ENCODE measurements around the gene CMYA5. TPM values are rescaled to one million over a fixed set of nuclear protein-coding genes. Genes with fewer than 3 reads are reported as not detected.
"Not testable (repeated sequence)": the region's sequence is repeated elsewhere in the genome, so short reads cannot be mapped to it uniquely, and the experiment has no call there.

The CMYA5 gene
- total RNA-seq, 2 donors from 2014 or later: 1.6 to 5.6 TPM

GRCh38 chr5:79773612-79774011, 84.0 kb downstream of the CMYA5 start:
- Histone ChIP-seq H3K36me3 (no peaks in the 10 kb centered on the region), H3K27me3 (replicated peaks; ENCODE audit: insufficient read depth) (no peaks in the 10 kb centered on the region), H3K9me3 (no peaks in the 10 kb centered on the region), H3K4me3 (no peak overlapping the region), H3K4me1 (ENCODE audit: control insufficient read depth in 1 of 2, low read depth in 2 of 2) (no peaks in the 10 kb centered on the region), H3K27ac (no peak overlapping the region)
- ATAC-seq (ENCODE audit: insufficient number of reproducible peaks, low FRiP score, low read depth): no peak
- no peak for DNase-seq (ENCODE audit: low spot score)
- TF ChIP-seq CTCF (IDR thresholded peaks at IDR 0.05): no peak

- Histone ChIP-seq H3K4me1 (ENCODE audit: control insufficient read depth in 1 of 2, low read depth in 2 of 2) (no peaks in the 10 kb centered on the region), H3K4me3 (no peak overlapping the region), H3K27ac (no peak overlapping the region), H3K36me3 (no peaks in the 10 kb centered on the region), H3K27me3 (replicated peaks; ENCODE audit: insufficient read depth) (no peaks in the 10 kb centered on the region), H3K9me3 (no peaks in the 10 kb centered on the region)
- ATAC-seq (ENCODE audit: insufficient number of reproducible peaks, low FRiP score, low read depth): no peak
- no peak for TF ChIP-seq CTCF (IDR thresholded peaks at IDR 0.05)
- DNase-seq (ENCODE audit: low spot score): no peak
Observed at GRCh38 chr5:79774171-79774854, 84.7 kb downstream of the CMYA5 start.

GRCh38 chr5:79774855-79775237, 85.2 kb downstream of the CMYA5 start:
- ATAC-seq (ENCODE audit: insufficient number of reproducible peaks, low FRiP score, low read depth) (no peak), DNase-seq (ENCODE audit: low spot score) (no peak)
- Histone ChIP-seq H3K4me3 (no peak overlapping the region), H3K9me3 (no peaks in the 10 kb centered on the region), H3K27ac (no peak overlapping the region), H3K27me3 (replicated peaks; ENCODE audit: insufficient read depth) (no peaks in the 10 kb centered on the region), H3K4me1 (ENCODE audit: control insufficient read depth in 1 of 2, low read depth in 2 of 2) (no peaks in the 10 kb centered on the region), H3K36me3 (no peaks in the 10 kb centered on the region)
- no peak for TF ChIP-seq CTCF (IDR thresholded peaks at IDR 0.05)

- H3K9me3 ChIP-seq; ATAC-seq (ENCODE audit: insufficient number of reproducible peaks, low FRiP score, low read depth); H3K27ac ChIP-seq; H3K27me3 ChIP-seq (replicated peaks; ENCODE audit: insufficient read depth); H3K4me3 ChIP-seq; H3K4me1 ChIP-seq (ENCODE audit: control insufficient read depth in 1 of 2, low read depth in 2 of 2); H3K36me3 ChIP-seq; DNase-seq (ENCODE audit: low spot score): not testable (repeated sequence)
Observed at GRCh38 chr5:79784741-79785140, 95.1 kb downstream of the CMYA5 start.

GRCh38 chr5:79785983-79786382, 96.3 kb downstream of the CMYA5 start:
- no peak for TF ChIP-seq CTCF (IDR thresholded peaks at IDR 0.05)
- ATAC-seq (ENCODE audit: insufficient number of reproducible peaks, low FRiP score, low read depth): no peak
- H3K9me3 ChIP-seq: no peaks in the 10 kb centered on the region

GRCh38 chr5:79787448-79787847, 97.8 kb downstream of the CMYA5 start:
- Histone ChIP-seq H3K27me3 (replicated peaks; ENCODE audit: insufficient read depth) (no peaks in the 10 kb centered on the region), H3K4me3 (no peak overlapping the region), H3K27ac (no peak overlapping the region), H3K4me1 (ENCODE audit: control insufficient read depth in 1 of 2, low read depth in 2 of 2) (no peaks in the 10 kb centered on the region), H3K36me3 (no peaks in the 10 kb centered on the region), H3K9me3 (no peaks in the 10 kb centered on the region)
- DNase-seq (ENCODE audit: low spot score): no peak
- no peak for ATAC-seq (ENCODE audit: insufficient number of reproducible peaks, low FRiP score, low read depth)
- no peak for TF ChIP-seq CTCF (IDR thresholded peaks at IDR 0.05)

More at GRCh38 chr5:79785983-79786382, 96.3 kb downstream of the CMYA5 start:
- Histone ChIP-seq H3K27ac (no peak overlapping the region), H3K27me3 (replicated peaks; ENCODE audit: insufficient read depth) (no peaks in the 10 kb centered on the region), H3K36me3 (no peaks in the 10 kb centered on the region), H3K4me1 (ENCODE audit: control insufficient read depth in 1 of 2, low read depth in 2 of 2) (no peaks in the 10 kb centered on the region), H3K4me3 (no peak overlapping the region)
- DNase-seq (ENCODE audit: low spot score): no peak
